HepG2 (cell line): ENCODE measurements around the gene CNOT8. TPM values are rescaled to one million over a fixed set of nuclear protein-coding genes. Genes with fewer than 3 reads are reported as not detected.

ENCODE experiments used
- HNRNPH1 ChIP-seq: fragments of 200-400 bp; formaldehyde crosslinking; optimal IDR thresholded peaks from 2 replicates; pipeline ENCODE3; 2017; ENCODE audit warnings: mild to moderate bottlenecking, low read depth, low read length
- JUNB ChIP-seq: sonication (generic); formaldehyde crosslinking; IDR thresholded peaks from 2 replicates; pipeline ENCODE4 v1.8.0; 2022; ENCODE audit warnings: missing genetic modification reagents, mild to moderate bottlenecking, borderline replicate concordance
- KAT2B ChIP-seq: fragments of 150-350 bp; IDR thresholded peaks from 2 replicates; pipeline ENCODE4 v1.6.1; 2014; ENCODE audit warnings: low read depth, low read length, borderline replicate concordance
- MAFF ChIP-seq: IDR thresholded peaks from 2 replicates; pipeline ENCODE4 v1.6.1; 2011; ENCODE audit warnings: low read depth, low read length, improper control_type of control experiment
- MAZ ChIP-seq, 2 experiments: sonication (generic) in 1 of 2; formaldehyde crosslinking in 1 of 2; IDR thresholded peaks; 2 replicates each; pipeline versions ENCODE4 v1.5.0 to v1.6.1; 2012 to 2020; ENCODE audit warnings: low read depth in 2 of 2, mild to moderate bottlenecking in 2 of 2, borderline replicate concordance in 1 of 2, improper control_type of control experiment in 1 of 2, low read length in 1 of 2, missing genetic modification reagents in 1 of 2, moderate library complexity in 1 of 2
- MXD4 ChIP-seq: IDR thresholded peaks from 2 replicates; pipeline ENCODE4 v1.6.1; 2016; ENCODE audit warnings: mild to moderate bottlenecking, missing biosample characterization, missing genetic modification reagents
- POLR2G ChIP-seq: fragments of 200-400 bp; formaldehyde crosslinking; IDR thresholded peaks from 2 replicates; pipeline ENCODE4 v1.6.1; 2018; ENCODE audit warnings: mild to moderate bottlenecking, low read depth, low read length, moderate library complexity
- RORA ChIP-seq: sonication (generic); formaldehyde crosslinking; IDR thresholded peaks from 2 replicates; pipeline ENCODE4 v1.5.0; 2020; ENCODE audit warnings: mild to moderate bottlenecking, missing genetic modification reagents, moderate library complexity
- SKI ChIP-seq: fragments of 450-650 bp; IDR thresholded peaks from one replicate; pipeline ENCODE4 v1.6.1; 2018; ENCODE audit warnings: mild to moderate bottlenecking; ENCODE audit not compliant: partially characterized antibody
- SNAI1 ChIP-seq: sonication (generic); formaldehyde crosslinking; IDR thresholded peaks from 2 replicates; pipeline ENCODE4 v1.5.0; 2020; ENCODE audit warnings: mild to moderate bottlenecking, missing genetic modification reagents, borderline replicate concordance
- TRIM24 ChIP-seq: sonication (generic); formaldehyde crosslinking; IDR thresholded peaks from 2 replicates; pipeline ENCODE4 v1.8.0; 2022; ENCODE audit warnings: mild to moderate bottlenecking, missing genetic modification reagents
- ZNF253 ChIP-seq: sonication (generic); formaldehyde crosslinking; IDR thresholded peaks from 2 replicates; pipeline ENCODE4 v1.8.0; 2022; ENCODE audit warnings: mild to moderate bottlenecking, missing genetic modification reagents, borderline replicate concordance
- ZNF282 ChIP-seq: fragments of 450-650 bp; IDR thresholded peaks from 2 replicates; pipeline ENCODE4 v1.6.1; 2018; ENCODE audit not compliant: partially characterized antibody
- ZNF335 ChIP-seq: sonication (generic); formaldehyde crosslinking; IDR thresholded peaks from 2 replicates; pipeline ENCODE4 v1.4.0; 2020; ENCODE audit warnings: missing genetic modification reagents
- ZNF33B ChIP-seq: sonication (generic); formaldehyde crosslinking; IDR thresholded peaks from 2 replicates; pipeline ENCODE4 v1.5.1; 2020; ENCODE audit warnings: mild to moderate bottlenecking, missing genetic modification reagents
- ZNF451 ChIP-seq: sonication (generic); formaldehyde crosslinking; IDR thresholded peaks from 2 replicates; pipeline ENCODE4 v1.5.0; 2020; ENCODE audit warnings: mild to moderate bottlenecking, missing genetic modification reagents
- ZNF577 ChIP-seq: sonication (generic); formaldehyde crosslinking; IDR thresholded peaks from 2 replicates; pipeline ENCODE4 v1.4.0; 2020; ENCODE audit warnings: mild to moderate bottlenecking, low read depth, missing genetic modification reagents, borderline replicate concordance
- ZSCAN20 ChIP-seq: sonication (generic); formaldehyde crosslinking; IDR thresholded peaks from 2 replicates; pipeline ENCODE4 v1.4.0; 2020; ENCODE audit warnings: missing genetic modification reagents, mild to moderate bottlenecking, borderline replicate concordance
- polyA plus RNA-seq, 8 experiments: library from polyadenylated mRNA; depleted of rRNA in 3 of 8; stranded (reverse) in 7 of 8; unstranded in 1 of 8; fragments of >200 nt; fragmentation: Illumina TruSeq in 4 of 8; extraction: Trizol in 4 of 8; gene quantifications; 2 replicates each; pipeline versions ENCODE4 v1.2.1 to v1.2.3, GENCODE V29; 2011 to 2016; ENCODE audit warnings: low read depth in 4 of 8, missing spikeins in 1 of 8, mixed read lengths in 1 of 8; ENCODE audit not compliant: insufficient read depth in 1 of 8
- total RNA-seq, 5 experiments: library from RNA; depleted of rRNA; stranded (reverse); fragments of >200 nt; fragmentation: Illumina TruSeq; extraction: Trizol; gene quantifications; 2 replicates each; pipeline ENCODE4 v1.2.3, GENCODE V29; 2016; ENCODE audit warnings: low read depth in 1 of 5
- TF ChIP-seq, protein P1 (sequence below): sonication (generic); formaldehyde crosslinking; IDR thresholded peaks from 2 replicates; pipeline ENCODE4 v1.5.0; 2020; ENCODE audit warnings: missing genetic modification reagents
- TF ChIP-seq, protein P2 (sequence below): sonication (generic); formaldehyde crosslinking; IDR thresholded peaks from 2 replicates; pipeline ENCODE4 v1.8.0; 2022; ENCODE audit warnings: missing genetic modification reagents, mild to moderate bottlenecking, moderate library complexity, borderline replicate concordance
- TF ChIP-seq, protein P3 (sequence below): IDR thresholded peaks from 2 replicates; pipeline ENCODE4 v1.6.1; 2012; ENCODE audit warnings: inconsistent platforms
- TF ChIP-seq, protein P4 (sequence below): sonication (generic); formaldehyde crosslinking; IDR thresholded peaks from 2 replicates; pipeline ENCODE4 v1.5.0; 2020; ENCODE audit warnings: missing genetic modification reagents

The CNOT8 gene
- total and polyA plus RNA-seq, 2 of the 13 experiments (the other 11 are each of a cell fraction or from before 2014, with no cell fraction given): 37.1 to 74.9 TPM

DNA sequence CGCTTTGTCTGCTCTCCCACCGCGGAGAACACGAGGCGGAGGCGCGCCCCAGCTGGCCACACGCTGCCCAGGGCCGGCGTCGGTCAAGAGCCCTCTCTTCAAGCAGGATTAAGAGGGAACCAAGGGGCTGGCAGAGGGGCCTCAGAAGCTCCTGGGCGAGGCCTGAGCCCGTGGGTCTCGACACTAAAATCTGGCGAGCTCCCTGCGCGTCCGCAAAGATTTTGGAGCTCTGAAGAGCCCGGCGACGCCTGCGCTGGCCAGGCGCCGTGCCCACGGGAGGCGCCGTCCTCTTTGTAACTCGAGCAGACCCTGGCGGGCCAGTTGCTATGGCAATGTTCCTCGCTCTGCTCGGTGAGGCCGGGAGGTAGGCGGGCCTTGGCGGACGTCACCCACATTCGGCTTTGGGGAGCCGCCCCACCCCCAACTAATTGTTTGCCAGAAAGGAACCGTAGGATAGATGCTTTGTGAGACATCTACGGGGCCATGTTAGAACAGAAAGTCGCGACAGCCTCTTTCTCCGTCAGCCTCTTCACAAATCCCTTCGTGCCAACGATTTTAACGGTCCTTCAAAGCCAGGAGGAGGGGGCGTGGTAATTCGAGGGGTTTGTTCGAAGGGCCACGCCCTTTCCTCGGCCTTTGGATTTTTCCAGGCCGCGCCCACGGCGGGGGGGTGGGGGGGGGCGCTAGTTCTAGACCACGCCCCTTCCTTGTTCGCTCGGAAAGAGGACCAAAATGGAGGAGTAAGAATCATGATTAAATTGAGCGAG, 714 bp upstream of the CNOT8 start (continued):
- TF ChIP-seq, protein P1, sequence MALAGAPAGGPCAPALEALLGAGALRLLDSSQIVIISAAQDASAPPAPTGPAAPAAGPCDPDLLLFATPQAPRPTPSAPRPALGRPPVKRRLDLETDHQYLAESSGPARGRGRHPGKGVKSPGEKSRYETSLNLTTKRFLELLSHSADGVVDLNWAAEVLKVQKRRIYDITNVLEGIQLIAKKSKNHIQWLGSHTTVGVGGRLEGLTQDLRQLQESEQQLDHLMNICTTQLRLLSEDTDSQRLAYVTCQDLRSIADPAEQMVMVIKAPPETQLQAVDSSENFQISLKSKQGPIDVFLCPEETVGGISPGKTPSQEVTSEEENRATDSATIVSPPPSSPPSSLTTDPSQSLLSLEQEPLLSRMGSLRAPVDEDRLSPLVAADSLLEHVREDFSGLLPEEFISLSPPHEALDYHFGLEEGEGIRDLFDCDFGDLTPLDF (CRISPR knock-in tag): peak; percentile 78
- TF ChIP-seq ZNF335 (CRISPR knock-in tag) (0 out of 2 replicates have a peak, but pooled peaks have one; percentile 3), ZNF451 (CRISPR knock-in tag) (no peak), TRIM24 (CRISPR knock-in tag) (no peak), SNAI1 (CRISPR knock-in tag) (peak; percentile 20; the same call in 1 of the 2 replicates), ZNF33B (CRISPR knock-in tag) (no peak), JUNB (CRISPR knock-in tag) (no peak), RORA (CRISPR knock-in tag) (no peak), MAFF (no peak), KAT2B (no peak), ZNF577 (0 out of 2 replicates have a peak, but pooled peaks have one; percentile 51), HNRNPH1 (no peak), ZNF253 (CRISPR knock-in tag) (no peak), POLR2G (peak; percentile 51), SKI (peak; percentile 42), MXD4 (CRISPR knock-in tag) (peak; percentile 66), ZNF282 (no peak), ZSCAN20 (CRISPR knock-in tag) (peak; percentile 43; the same call in 1 of the 2 replicates), MAZ (IDR thresholded peaks at IDR 0.05; ENCODE audit: borderline replicate concordance, low read depth, low read length) (no peak), MAZ (CRISPR knock-in tag; IDR thresholded peaks at IDR 0.05; ENCODE audit: low read depth) (peak; percentile 46; the same call in 1 of the 2 replicates)
- TF ChIP-seq, protein P2, sequence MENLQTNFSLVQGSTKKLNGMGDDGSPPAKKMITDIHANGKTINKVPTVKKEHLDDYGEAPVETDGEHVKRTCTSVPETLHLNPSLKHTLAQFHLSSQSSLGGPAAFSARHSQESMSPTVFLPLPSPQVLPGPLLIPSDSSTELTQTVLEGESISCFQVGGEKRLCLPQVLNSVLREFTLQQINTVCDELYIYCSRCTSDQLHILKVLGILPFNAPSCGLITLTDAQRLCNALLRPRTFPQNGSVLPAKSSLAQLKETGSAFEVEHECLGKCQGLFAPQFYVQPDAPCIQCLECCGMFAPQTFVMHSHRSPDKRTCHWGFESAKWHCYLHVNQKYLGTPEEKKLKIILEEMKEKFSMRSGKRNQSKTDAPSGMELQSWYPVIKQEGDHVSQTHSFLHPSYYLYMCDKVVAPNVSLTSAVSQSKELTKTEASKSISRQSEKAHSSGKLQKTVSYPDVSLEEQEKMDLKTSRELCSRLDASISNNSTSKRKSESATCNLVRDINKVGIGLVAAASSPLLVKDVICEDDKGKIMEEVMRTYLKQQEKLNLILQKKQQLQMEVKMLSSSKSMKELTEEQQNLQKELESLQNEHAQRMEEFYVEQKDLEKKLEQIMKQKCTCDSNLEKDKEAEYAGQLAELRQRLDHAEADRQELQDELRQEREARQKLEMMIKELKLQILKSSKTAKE (CRISPR knock-in tag): no peak
- TF ChIP-seq, protein P3, sequence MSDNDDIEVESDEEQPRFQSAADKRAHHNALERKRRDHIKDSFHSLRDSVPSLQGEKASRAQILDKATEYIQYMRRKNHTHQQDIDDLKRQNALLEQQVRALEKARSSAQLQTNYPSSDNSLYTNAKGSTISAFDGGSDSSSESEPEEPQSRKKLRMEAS: peak; percentile 94
- TF ChIP-seq, protein P4, sequence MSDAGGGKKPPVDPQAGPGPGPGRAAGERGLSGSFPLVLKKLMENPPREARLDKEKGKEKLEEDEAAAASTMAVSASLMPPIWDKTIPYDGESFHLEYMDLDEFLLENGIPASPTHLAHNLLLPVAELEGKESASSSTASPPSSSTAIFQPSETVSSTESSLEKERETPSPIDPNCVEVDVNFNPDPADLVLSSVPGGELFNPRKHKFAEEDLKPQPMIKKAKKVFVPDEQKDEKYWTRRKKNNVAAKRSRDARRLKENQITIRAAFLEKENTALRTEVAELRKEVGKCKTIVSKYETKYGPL: no peak
